Endothelial cell of umbilical vein (primary cell): ENCODE data around the gene PTPRD. TPM values are rescaled to one million over a fixed set of nuclear protein-coding genes. Genes with fewer than 3 reads are reported as not detected.

Source experiments
- BruUV-seq: library from RNA; stranded (reverse); fragments of 400-500 nt; replicated peaks from 2 replicates; lab custom pipeline; 2021; lab: Mats Ljungman, UMichigan
- CTCF ChIA-PET: fragments of 300-600, 350-600 bp; sonication (Branson Sonifier 250); formaldehyde crosslinking; loops from one replicate; lab custom pipeline; 2021; ENCODE audit warnings: antibody characterized with exemption, inconsistent platforms; lab: Charles Lee
- POLR2A ChIA-PET: fragments of 300-600, 350-600 bp; sonication (Branson Sonifier 250); formaldehyde crosslinking; loops from one replicate; lab custom pipeline; 2021; ENCODE audit warnings: antibody characterized with exemption, inconsistent platforms; lab: Charles Lee
- DNase-seq: peaks from one replicate; pipeline ENCODE4 v3.0.0-alpha.2; 2011; ENCODE audit warnings: low read depth, low spot score
- FAIRE-seq: peaks from 2 replicates; lab custom pipeline; 2011; peaks lifted over from hg19 to GRCh38; lab: Jason Lieb, UNC
- H2AFZ ChIP-seq: 2 replicates; pipeline ENCODE4 v1.6.0; 2012; ENCODE audit warnings: low read depth, low read length, control low read depth, inconsistent platforms
- H3K27ac ChIP-seq: 2 replicates; pipeline ENCODE4 v1.5.1; 2011; ENCODE audit warnings: low read depth, mild to moderate bottlenecking, control low read depth, low read length, moderate library complexity; ENCODE audit not compliant: insufficient read depth
- H3K27me3 ChIP-seq, 2 experiments: 2 replicates each; pipeline versions ENCODE4 v1.6.0 to v1.6.1; 2011; ENCODE audit warnings: low read length in 2 of 2, mixed read lengths in 1 of 2; ENCODE audit not compliant: control insufficient read depth in 2 of 2, insufficient read depth in 2 of 2
- H3K36me3 ChIP-seq, 2 experiments: 2 replicates in 1 of 2; 3 replicates in 1 of 2; pipeline ENCODE4 v1.5.1; 2011; ENCODE audit warnings: low read length in 2 of 2, mild to moderate bottlenecking in 1 of 2, moderate library complexity in 1 of 2; ENCODE audit not compliant: control insufficient read depth in 2 of 2, insufficient read depth in 2 of 2; ENCODE audit errors: extremely low read depth in 1 of 2
- H3K4me1 ChIP-seq: 3 replicates; pipeline ENCODE4 v1.5.1; 2011; ENCODE audit warnings: mild to moderate bottlenecking, low read length; ENCODE audit not compliant: control insufficient read depth, insufficient read depth; ENCODE audit errors: extremely low read depth
- H3K4me2 ChIP-seq: 2 replicates; pipeline ENCODE4 v1.6.1; 2011; ENCODE audit warnings: low read length, control low read depth, mixed read lengths; ENCODE audit not compliant: insufficient read depth
- H3K4me3 ChIP-seq, 3 experiments: fragments of 200-600 bp in 1 of 3; sonication (generic), shearing (Covaris generic) in 1 of 3; replicated peaks in 1 of 3; 2 replicates each; pipeline ENCODE4 v1.5.1; 2011 to 2016; ENCODE audit warnings: control low read depth in 3 of 3, low read length in 3 of 3, mild to moderate bottlenecking in 2 of 3, inconsistent platforms in 1 of 3, low read depth in 1 of 3, moderate library complexity in 1 of 3; ENCODE audit not compliant: insufficient read depth in 1 of 3
- H3K79me2 ChIP-seq: 2 replicates; pipeline ENCODE4 v1.6.0; 2012; ENCODE audit warnings: low read length, inconsistent platforms; ENCODE audit not compliant: control insufficient read depth, insufficient read depth
- H3K9ac ChIP-seq: replicated peaks from 2 replicates; pipeline ENCODE3; 2011; ENCODE audit warnings: low read length, control low read depth; ENCODE audit not compliant: insufficient read depth; ENCODE audit errors: extremely low read depth
- H3K9me1 ChIP-seq: replicated peaks from 3 replicates; pipeline ENCODE4 v1.6.0; 2011; ENCODE audit warnings: mild to moderate bottlenecking, low read length; ENCODE audit not compliant: control insufficient read depth, insufficient read depth; ENCODE audit errors: extremely low read depth
- H3K9me3 ChIP-seq: replicated peaks from 2 replicates; pipeline ENCODE4 v1.5.1; 2012; ENCODE audit warnings: low read length, inconsistent platforms; ENCODE audit not compliant: control insufficient read depth, insufficient read depth
- H4K20me1 ChIP-seq: replicated peaks from 2 replicates; pipeline ENCODE3; 2011; ENCODE audit warnings: mild to moderate bottlenecking, low read length; ENCODE audit not compliant: control insufficient read depth, insufficient read depth; ENCODE audit errors: extremely low read depth
- CTCF ChIP-seq, 2 donors: IDR thresholded peaks; 1 replicate in 1 of 2; 2 replicates in 1 of 2; pipeline ENCODE4 v1.5.1; 2011; ENCODE audit warnings: low read length in 2 of 2, mild to moderate bottlenecking in 2 of 2, moderate library complexity in 2 of 2, control low read depth in 1 of 2, inconsistent platforms in 1 of 2, low read depth in 1 of 2; ENCODE audit not compliant: insufficient read depth in 1 of 2; ENCODE audit errors: extremely low read depth in 1 of 2
- EZH2 ChIP-seq: IDR thresholded peaks from 2 replicates; pipeline ENCODE4 v1.6.1; 2012; ENCODE audit warnings: borderline replicate concordance, low read depth, mild to moderate bottlenecking, moderate library complexity, low read length, inconsistent platforms; ENCODE audit not compliant: severe bottlenecking
- FOS ChIP-seq: IDR thresholded peaks from 2 replicates; pipeline ENCODE4 v1.6.1; 2011; ENCODE audit warnings: mild to moderate bottlenecking, low read length, moderate library complexity, borderline replicate concordance; ENCODE audit not compliant: insufficient read depth
- GATA2 ChIP-seq: IDR thresholded peaks from 2 replicates; pipeline ENCODE4 v1.7.0; 2011; ENCODE audit warnings: low read depth, mild to moderate bottlenecking, moderate library complexity, mixed read lengths, low read length; ENCODE audit not compliant: insufficient read length, insufficient read depth
- JUN ChIP-seq: IDR thresholded peaks from 2 replicates; pipeline ENCODE4 v1.6.1; 2011; ENCODE audit warnings: borderline replicate concordance, low read depth; ENCODE audit not compliant: insufficient read length, insufficient read depth
- MAX ChIP-seq: IDR thresholded peaks from 2 replicates; pipeline ENCODE4 v1.6.1; 2011; ENCODE audit not compliant: insufficient read depth, insufficient read length
- MYC ChIP-seq: IDR thresholded peaks from one replicate; pipeline ENCODE4 v1.6.1; 2011; ENCODE audit warnings: mild to moderate bottlenecking, low read depth, low read length
- POLR2A ChIP-seq: IDR thresholded peaks from 2 replicates; pipeline ENCODE4 v1.6.1; 2012; ENCODE audit warnings: low read depth, mild to moderate bottlenecking, control low read depth, low read length
- POLR2AphosphoS5 ChIP-seq: IDR thresholded peaks from 2 replicates; pipeline ENCODE4 v1.6.1; 2012; ENCODE audit warnings: low read depth, mild to moderate bottlenecking, control low read depth, low read length, moderate library complexity; ENCODE audit not compliant: insufficient read depth
- dilution Hi-C: fragments of 300-500 bp; cut with MboI; formaldehyde crosslinking; loops from one replicate; pipeline ENCODE4 v1.15.0; 2019; ENCODE audit warnings: low sequenced_read_pairs; ENCODE audit not compliant: extremely low pct_ligation_motif_present
- intact Hi-C: fragments of 100-400 bp; cut with micrococcal nuclease; formaldehyde crosslinking; loops from one replicate; pipeline ENCODE4 v1.10.0; 2022
- polyA plus RNA-seq, 4 experiments: library from polyadenylated mRNA; depleted of rRNA in 3 of 4; stranded (reverse) in 3 of 4; unstranded in 1 of 4; fragments of >200 nt; gene quantifications; 2 replicates each; pipeline versions ENCODE4 v1.2.1 to v1.2.3, GENCODE V29; 2011 to 2012; ENCODE audit warnings: missing spikeins in 1 of 4
- total RNA-seq: library from RNA; stranded (reverse); gene quantifications from 2 replicates; pipeline ENCODE4 v1.2.3, GENCODE V29; 2021

PTPRD gene
- total and polyA plus RNA-seq, 2 donors (not counting 3 experiments of a cell fraction or from before 2014, with no cell fraction given): 5.5 to 5.7 TPM

- TF ChIP-seq MYC: no peak
- TF ChIP-seq JUN: no peak
- no peak for TF ChIP-seq FOS
- TF ChIP-seq CTCF (IDR thresholded peaks at IDR 0.05; ENCODE audit: extremely low read depth in 1 of 2, insufficient read depth in 1 of 2, low read depth in 1 of 2, low read length in 2 of 2): no peak
- no peak for TF ChIP-seq POLR2A
- TF ChIP-seq MAX: no peak
- TF ChIP-seq GATA2: no peak
- TF ChIP-seq POLR2AphosphoS5: no peak
- no peak for TF ChIP-seq EZH2
- Histone ChIP-seq H3K79me2 (no peaks in the 10 kb centered on the region), H3K4me3 (no peak overlapping the region), H3K27me3 (no peaks in the 10 kb centered on the region), H3K9ac (no peak overlapping the region), H2AFZ (no peak overlapping the region), H4K20me1 (no peaks in the 10 kb centered on the region), H3K9me1 (no peaks in the 10 kb centered on the region), H3K36me3 (no peaks in the 10 kb centered on the region), H3K9me3 (no peaks in the 10 kb centered on the region), H3K4me2 (no peak overlapping the region), H3K27ac (no peak overlapping the region), H3K4me1 (no peaks in the 10 kb centered on the region)
- DNase-seq (no peak), FAIRE-seq (no peak)
- intact Hi-C loops: no loop called here
- ChIA-PET POLR2A (no interaction called here), CTCF (no interaction called here)
- BruUV-seq: no TSS peak
- dilution Hi-C loops: no loop called here
Measured at GRCh38 chr9:8382266-8382665, 2230.5 kb downstream of the PTPRD start.
